ENCODE results near the gene LACTB.

DNA sequence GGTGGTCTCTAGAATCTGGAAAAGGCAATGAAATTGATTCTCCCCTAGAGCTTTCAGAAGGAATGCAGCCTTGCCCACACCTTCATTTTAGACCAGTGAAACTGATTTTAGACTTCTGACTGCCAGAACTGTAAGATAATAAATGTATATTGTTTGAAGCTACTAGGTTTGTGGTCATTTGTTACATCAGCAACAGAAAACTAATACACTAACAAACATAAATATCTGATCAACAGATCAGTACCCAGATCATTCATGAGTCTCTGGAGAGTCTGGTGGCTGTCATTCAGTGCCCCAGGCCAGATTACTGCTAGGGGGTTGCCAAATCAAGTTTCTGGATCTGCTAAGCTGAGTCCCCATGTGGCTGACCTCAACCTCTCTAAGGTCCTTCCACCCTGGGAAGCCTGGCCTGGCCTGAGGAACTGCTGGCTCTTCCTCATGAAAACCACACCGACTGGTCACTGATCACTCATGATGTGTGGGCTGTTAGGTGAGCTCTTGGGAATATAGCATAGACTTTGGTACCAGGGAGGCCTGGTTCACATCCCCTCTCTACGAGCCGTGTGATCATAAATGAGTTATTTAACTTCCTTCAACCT, 11.1 kb upstream of the LACTB start:
- TF ChIP-seq, protein P1, sequence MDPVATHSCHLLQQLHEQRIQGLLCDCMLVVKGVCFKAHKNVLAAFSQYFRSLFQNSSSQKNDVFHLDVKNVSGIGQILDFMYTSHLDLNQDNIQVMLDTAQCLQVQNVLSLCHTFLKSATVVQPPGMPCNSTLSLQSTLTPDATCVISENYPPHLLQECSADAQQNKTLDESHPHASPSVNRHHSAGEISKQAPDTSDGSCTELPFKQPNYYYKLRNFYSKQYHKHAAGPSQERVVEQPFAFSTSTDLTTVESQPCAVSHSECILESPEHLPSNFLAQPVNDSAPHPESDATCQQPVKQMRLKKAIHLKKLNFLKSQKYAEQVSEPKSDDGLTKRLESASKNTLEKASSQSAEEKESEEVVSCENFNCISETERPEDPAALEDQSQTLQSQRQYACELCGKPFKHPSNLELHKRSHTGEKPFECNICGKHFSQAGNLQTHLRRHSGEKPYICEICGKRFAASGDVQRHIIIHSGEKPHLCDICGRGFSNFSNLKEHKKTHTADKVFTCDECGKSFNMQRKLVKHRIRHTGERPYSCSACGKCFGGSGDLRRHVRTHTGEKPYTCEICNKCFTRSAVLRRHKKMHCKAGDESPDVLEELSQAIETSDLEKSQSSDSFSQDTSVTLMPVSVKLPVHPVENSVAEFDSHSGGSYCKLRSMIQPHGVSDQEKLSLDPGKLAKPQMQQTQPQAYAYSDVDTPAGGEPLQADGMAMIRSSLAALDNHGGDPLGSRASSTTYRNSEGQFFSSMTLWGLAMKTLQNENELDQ (tag by site-specific recombination; IDR thresholded peaks at IDR 0.05; ENCODE audit: low read depth), result no peak
- TF ChIP-seq, protein P2, sequence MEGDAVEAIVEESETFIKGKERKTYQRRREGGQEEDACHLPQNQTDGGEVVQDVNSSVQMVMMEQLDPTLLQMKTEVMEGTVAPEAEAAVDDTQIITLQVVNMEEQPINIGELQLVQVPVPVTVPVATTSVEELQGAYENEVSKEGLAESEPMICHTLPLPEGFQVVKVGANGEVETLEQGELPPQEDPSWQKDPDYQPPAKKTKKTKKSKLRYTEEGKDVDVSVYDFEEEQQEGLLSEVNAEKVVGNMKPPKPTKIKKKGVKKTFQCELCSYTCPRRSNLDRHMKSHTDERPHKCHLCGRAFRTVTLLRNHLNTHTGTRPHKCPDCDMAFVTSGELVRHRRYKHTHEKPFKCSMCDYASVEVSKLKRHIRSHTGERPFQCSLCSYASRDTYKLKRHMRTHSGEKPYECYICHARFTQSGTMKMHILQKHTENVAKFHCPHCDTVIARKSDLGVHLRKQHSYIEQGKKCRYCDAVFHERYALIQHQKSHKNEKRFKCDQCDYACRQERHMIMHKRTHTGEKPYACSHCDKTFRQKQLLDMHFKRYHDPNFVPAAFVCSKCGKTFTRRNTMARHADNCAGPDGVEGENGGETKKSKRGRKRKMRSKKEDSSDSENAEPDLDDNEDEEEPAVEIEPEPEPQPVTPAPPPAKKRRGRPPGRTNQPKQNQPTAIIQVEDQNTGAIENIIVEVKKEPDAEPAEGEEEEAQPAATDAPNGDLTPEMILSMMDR (tag by site-specific recombination; IDR thresholded peaks at IDR 0.05), result no peak
- TF ChIP-seq SP7 (tag by site-specific recombination; IDR thresholded peaks at IDR 0.05), result no peak
- TF ChIP-seq, protein P3, sequence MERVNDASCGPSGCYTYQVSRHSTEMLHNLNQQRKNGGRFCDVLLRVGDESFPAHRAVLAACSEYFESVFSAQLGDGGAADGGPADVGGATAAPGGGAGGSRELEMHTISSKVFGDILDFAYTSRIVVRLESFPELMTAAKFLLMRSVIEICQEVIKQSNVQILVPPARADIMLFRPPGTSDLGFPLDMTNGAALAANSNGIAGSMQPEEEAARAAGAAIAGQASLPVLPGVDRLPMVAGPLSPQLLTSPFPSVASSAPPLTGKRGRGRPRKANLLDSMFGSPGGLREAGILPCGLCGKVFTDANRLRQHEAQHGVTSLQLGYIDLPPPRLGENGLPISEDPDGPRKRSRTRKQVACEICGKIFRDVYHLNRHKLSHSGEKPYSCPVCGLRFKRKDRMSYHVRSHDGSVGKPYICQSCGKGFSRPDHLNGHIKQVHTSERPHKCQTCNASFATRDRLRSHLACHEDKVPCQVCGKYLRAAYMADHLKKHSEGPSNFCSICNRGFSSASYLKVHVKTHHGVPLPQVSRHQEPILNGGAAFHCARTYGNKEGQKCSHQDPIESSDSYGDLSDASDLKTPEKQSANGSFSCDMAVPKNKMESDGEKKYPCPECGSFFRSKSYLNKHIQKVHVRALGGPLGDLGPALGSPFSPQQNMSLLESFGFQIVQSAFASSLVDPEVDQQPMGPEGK (tag by site-specific recombination; IDR thresholded peaks at IDR 0.05), result no peak
- TF ChIP-seq, protein P4, sequence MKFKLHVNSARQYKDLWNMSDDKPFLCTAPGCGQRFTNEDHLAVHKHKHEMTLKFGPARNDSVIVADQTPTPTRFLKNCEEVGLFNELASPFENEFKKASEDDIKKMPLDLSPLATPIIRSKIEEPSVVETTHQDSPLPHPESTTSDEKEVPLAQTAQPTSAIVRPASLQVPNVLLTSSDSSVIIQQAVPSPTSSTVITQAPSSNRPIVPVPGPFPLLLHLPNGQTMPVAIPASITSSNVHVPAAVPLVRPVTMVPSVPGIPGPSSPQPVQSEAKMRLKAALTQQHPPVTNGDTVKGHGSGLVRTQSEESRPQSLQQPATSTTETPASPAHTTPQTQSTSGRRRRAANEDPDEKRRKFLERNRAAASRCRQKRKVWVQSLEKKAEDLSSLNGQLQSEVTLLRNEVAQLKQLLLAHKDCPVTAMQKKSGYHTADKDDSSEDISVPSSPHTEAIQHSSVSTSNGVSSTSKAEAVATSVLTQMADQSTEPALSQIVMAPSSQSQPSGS (tag by site-specific recombination; IDR thresholded peaks at IDR 0.05; ENCODE audit: low read depth), result no peak
- TF ChIP-seq ZNF146 (tag by site-specific recombination; IDR thresholded peaks at IDR 0.05), result no peak
- TF ChIP-seq, protein P5, sequence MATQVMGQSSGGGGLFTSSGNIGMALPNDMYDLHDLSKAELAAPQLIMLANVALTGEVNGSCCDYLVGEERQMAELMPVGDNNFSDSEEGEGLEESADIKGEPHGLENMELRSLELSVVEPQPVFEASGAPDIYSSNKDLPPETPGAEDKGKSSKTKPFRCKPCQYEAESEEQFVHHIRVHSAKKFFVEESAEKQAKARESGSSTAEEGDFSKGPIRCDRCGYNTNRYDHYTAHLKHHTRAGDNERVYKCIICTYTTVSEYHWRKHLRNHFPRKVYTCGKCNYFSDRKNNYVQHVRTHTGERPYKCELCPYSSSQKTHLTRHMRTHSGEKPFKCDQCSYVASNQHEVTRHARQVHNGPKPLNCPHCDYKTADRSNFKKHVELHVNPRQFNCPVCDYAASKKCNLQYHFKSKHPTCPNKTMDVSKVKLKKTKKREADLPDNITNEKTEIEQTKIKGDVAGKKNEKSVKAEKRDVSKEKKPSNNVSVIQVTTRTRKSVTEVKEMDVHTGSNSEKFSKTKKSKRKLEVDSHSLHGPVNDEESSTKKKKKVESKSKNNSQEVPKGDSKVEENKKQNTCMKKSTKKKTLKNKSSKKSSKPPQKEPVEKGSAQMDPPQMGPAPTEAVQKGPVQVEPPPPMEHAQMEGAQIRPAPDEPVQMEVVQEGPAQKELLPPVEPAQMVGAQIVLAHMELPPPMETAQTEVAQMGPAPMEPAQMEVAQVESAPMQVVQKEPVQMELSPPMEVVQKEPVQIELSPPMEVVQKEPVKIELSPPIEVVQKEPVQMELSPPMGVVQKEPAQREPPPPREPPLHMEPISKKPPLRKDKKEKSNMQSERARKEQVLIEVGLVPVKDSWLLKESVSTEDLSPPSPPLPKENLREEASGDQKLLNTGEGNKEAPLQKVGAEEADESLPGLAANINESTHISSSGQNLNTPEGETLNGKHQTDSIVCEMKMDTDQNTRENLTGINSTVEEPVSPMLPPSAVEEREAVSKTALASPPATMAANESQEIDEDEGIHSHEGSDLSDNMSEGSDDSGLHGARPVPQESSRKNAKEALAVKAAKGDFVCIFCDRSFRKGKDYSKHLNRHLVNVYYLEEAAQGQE (tag by site-specific recombination; IDR thresholded peaks at IDR 0.05), result no peak
- no peak for TF ChIP-seq ZNF510 (tag by site-specific recombination; IDR thresholded peaks at IDR 0.05; ENCODE audit: insufficient replicate concordance)
- TF ChIP-seq, protein P6, sequence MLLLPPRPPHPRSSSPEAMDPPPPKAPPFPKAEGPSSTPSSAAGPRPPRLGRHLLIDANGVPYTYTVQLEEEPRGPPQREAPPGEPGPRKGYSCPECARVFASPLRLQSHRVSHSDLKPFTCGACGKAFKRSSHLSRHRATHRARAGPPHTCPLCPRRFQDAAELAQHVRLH (tag by site-specific recombination; IDR thresholded peaks at IDR 0.05), result no peak
- no peak for TF ChIP-seq ZSCAN23 (tag by site-specific recombination; IDR thresholded peaks at IDR 0.05)
